Calu3 (cell line): ENCODE measurements around the gene JPT2. TPM values are rescaled to one million over a fixed set of nuclear protein-coding genes. Genes with fewer than 3 reads are reported as not detected.

Source experiments
- BruUV-seq: library from RNA; stranded (reverse); fragments of 400-500 nt; replicated peaks from 2 replicates; lab custom pipeline; 2021; lab: Mats Ljungman, UMichigan
- CTCF ChIA-PET: fragments of 300-600 bp; sonication (Branson Sonifier 250); formaldehyde crosslinking; loops from one replicate; lab custom pipeline; 2022; ENCODE audit warnings: antibody characterized with exemption; lab: Charles Lee
- DNase-seq: peaks from one replicate; pipeline ENCODE4 v3.0.0; 2022
- H3K27ac Mint-ChIP-seq: one replicate; pipeline ENCODE4 v1.8.0; 2022; ENCODE audit warnings: mixed read lengths; ENCODE audit not compliant: unreplicated experiment
- H3K27me3 Mint-ChIP-seq: one replicate; pipeline ENCODE4 v1.8.0; 2022; ENCODE audit warnings: mixed read lengths; ENCODE audit not compliant: unreplicated experiment
- H3K36me3 Mint-ChIP-seq: one replicate; pipeline ENCODE4 v1.8.0; 2022; ENCODE audit warnings: mild to moderate bottlenecking, moderate library complexity, mixed read lengths; ENCODE audit not compliant: insufficient read depth, unreplicated experiment
- H3K4me1 Mint-ChIP-seq: one replicate; pipeline ENCODE4 v1.8.0; 2022; ENCODE audit warnings: mild to moderate bottlenecking, low read depth, mixed read lengths; ENCODE audit not compliant: unreplicated experiment
- H3K4me3 Mint-ChIP-seq: one replicate; pipeline ENCODE4 v1.8.0; 2022; ENCODE audit warnings: mild to moderate bottlenecking, low read depth, moderate library complexity, mixed read lengths; ENCODE audit not compliant: unreplicated experiment
- H3K9me3 Mint-ChIP-seq: one replicate; pipeline ENCODE4 v1.8.0; 2022; ENCODE audit warnings: low read depth, mixed read lengths; ENCODE audit not compliant: unreplicated experiment
- intact Hi-C: fragments of 100-400 bp; cut with micrococcal nuclease; formaldehyde crosslinking; loops from one replicate; pipeline ENCODE4 v1.10.0; 2022; ENCODE audit not compliant: unreplicated experiment
- microRNA-seq: library from miRNA; unstranded; fragments of <30 nt; microRNA quantifications from one replicate; pipeline ENCODE4 v1.2.0, GENCODE V29; 2022
- total RNA-seq: library from RNA; stranded (reverse); gene quantifications from 2 replicates; pipeline ENCODE4 v1.2.3, GENCODE V29; 2022
- TF ChIP-seq, protein P1 (sequence below): fragments of 200-600 bp; IDR thresholded peaks from one replicate; pipeline ENCODE4 v1.8.0; 2022; ENCODE audit warnings: antibody characterized with exemption; ENCODE audit not compliant: unreplicated experiment

Gene JPT2
- total RNA-seq, 1 experiment from 2014 or later: 185 TPM

DNA sequence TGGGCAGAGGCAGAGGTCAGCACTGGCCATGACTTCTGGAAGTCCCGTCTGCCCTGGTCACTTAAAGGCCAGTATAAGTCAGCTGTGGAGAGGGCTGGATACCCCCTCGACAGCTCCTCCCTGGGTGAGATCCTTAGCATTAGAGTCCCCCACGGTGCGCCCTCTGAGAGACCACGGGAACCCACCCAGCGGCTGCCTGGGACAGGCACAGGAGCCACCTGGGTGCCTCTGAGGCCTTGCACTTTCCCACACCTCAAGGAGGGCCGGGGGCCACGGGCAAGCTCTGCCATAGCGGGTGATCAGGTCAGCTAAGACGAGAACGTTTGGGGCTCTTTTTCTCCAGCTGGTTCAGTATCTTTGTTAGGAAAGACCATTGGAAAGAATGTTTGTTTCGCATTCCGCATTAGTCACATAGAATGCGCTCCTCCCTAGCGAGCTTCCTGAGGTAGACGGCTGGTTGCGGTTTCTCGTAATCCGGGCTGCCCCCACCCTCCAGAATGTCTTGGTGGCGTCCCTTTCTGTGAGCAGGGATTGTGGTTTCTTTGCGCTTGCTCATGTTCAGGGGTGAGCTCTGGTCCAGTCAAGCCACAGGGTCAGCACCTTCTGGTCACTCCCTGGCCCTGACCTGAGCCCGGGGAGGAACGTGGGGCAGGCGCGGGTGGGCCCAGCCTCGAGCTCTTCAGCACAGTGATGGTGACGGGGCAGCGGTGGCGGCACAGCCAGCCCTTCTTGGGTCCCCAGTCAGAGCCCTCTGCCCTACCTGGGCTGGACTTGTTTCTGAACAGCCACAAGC, 68.0 kb downstream of the JPT2 start:
- TF ChIP-seq, protein P1, sequence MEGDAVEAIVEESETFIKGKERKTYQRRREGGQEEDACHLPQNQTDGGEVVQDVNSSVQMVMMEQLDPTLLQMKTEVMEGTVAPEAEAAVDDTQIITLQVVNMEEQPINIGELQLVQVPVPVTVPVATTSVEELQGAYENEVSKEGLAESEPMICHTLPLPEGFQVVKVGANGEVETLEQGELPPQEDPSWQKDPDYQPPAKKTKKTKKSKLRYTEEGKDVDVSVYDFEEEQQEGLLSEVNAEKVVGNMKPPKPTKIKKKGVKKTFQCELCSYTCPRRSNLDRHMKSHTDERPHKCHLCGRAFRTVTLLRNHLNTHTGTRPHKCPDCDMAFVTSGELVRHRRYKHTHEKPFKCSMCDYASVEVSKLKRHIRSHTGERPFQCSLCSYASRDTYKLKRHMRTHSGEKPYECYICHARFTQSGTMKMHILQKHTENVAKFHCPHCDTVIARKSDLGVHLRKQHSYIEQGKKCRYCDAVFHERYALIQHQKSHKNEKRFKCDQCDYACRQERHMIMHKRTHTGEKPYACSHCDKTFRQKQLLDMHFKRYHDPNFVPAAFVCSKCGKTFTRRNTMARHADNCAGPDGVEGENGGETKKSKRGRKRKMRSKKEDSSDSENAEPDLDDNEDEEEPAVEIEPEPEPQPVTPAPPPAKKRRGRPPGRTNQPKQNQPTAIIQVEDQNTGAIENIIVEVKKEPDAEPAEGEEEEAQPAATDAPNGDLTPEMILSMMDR: no peak
- Mint-ChIP-seq H3K27me3 (no peaks in the 10 kb centered on the region), H3K9me3 (no peaks in the 10 kb centered on the region), H3K4me3 (no peak overlapping the region), H3K36me3 (peaks cover 47% of the 10 kb centered on the region), H3K27ac (no peak overlapping the region), H3K4me1 (no peaks in the 10 kb centered on the region)
- CTCF ChIA-PET: no interaction called here
- intact Hi-C loops: no loop called here
- no peak for DNase-seq
- BruUV-seq: no TSS peak

DNA sequence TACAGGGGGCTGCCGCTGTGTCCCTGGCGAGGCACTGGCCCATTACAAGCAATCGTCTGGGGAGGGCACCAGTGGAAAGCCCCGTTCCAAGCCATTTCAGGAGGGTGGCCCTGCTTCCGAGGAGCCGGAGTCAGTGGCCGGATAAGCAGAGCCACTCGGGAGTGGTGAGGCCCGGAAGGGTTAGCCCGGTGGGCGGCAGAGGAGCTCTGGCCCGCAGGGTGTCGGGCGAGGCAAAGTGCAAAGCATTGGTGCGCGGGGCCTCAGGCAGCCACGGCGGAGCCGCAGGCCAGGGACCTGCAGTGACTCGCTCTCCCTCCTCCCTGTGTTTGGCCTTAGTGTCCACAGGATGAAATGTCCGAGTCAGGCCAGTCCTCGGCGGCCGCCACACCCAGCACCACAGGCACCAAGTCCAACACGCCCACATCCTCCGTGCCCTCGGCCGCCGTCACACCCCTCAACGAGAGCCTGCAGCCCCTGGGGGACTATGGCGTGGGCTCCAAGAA, 68.7 kb downstream of the JPT2 start:
- BruUV-seq: no TSS peak
- TF ChIP-seq, protein P1: no peak
- CTCF ChIA-PET: no interaction called here
- intact Hi-C loops: no loop called here
- Mint-ChIP-seq H3K27me3 (no peaks in the 10 kb centered on the region), H3K4me1 (no peaks in the 10 kb centered on the region), H3K27ac (no peak overlapping the region), H3K9me3 (no peaks in the 10 kb centered on the region), H3K36me3 (peaks cover 50% of the 10 kb centered on the region), H3K4me3 (no peak overlapping the region)
- no peak for DNase-seq

DNA sequence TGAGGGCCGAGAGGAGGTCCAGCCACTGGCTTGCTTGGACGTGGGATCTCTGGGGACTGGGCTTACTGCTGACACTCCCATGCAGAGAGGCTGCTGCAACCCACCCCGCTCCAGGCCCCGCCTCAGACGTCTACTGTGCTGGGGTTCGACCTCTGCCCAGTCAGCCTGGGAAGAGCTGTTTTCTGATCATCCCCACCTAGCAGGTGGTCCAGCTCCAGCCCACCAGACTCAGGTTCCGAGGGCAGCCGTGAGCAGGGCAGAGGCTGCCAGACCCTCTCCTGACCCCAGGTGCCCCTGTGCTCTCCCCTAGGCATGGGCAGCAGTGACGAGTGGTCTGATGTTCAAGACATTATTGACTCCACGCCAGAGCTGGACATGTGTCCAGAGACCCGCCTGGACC, 69.9 kb downstream of the JPT2 start:
- Mint-ChIP-seq H3K27ac (no peak overlapping the region), H3K4me1 (no peaks in the 10 kb centered on the region), H3K27me3 (no peaks in the 10 kb centered on the region), H3K4me3 (no peak overlapping the region), H3K36me3 (peaks cover 53% of the 10 kb centered on the region), H3K9me3 (no peaks in the 10 kb centered on the region)
- no peak for DNase-seq
- intact Hi-C loops: no loop called here
- TF ChIP-seq, protein P1: no peak
- BruUV-seq: no TSS peak
- CTCF ChIA-PET: no interaction called here

DNA sequence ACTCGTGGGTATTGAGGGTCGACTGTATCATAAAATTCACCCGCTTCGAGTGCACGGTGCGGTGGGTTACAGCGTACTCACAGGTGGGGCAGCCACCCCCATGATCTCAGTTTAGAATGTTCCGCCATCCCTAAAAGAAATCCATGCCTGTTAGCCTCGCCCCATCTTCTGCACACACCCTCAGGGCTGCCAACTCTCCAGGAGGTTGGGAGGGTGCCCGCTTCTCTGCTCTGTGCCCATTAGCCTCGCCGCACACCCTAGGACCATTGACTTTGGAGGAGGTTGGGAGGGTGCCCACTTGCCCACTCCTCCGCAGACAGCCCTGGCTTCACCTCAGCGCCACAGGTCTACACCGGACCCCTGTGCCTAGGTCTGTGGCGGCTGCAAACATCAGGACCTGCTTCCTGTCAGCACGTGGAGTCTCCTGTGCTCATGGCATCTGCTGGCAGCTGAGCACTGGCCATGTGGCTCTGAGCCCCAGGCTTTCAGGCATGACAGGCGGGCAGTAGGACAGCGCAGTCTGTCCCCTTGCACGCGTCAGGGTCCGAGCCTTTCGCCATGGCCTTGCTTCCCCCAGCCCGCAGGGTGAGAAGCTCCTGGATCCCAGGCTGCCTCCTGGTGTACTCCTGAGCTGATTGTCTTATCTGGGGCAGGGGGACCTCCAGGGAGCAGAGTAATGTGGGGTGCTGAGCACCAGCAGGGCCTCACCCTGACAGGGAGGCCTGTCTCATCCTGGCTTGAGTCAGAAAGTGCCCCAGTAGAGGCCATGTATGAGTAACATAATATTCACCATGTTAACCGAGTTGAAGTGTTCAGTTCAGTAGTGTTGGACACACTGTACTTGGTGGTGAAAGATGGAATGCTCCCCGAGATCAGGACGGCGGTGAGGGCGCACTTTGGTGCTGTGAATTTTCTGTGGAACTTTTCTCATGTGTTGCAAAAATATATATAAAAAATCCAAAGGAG, 71.4 kb downstream of the JPT2 start:
- Mint-ChIP-seq H3K9me3 (no peaks in the 10 kb centered on the region), H3K4me1 (no peaks in the 10 kb centered on the region), H3K36me3 (peaks cover 43% of the 10 kb centered on the region), H3K27ac (no peak overlapping the region), H3K4me3 (no peak overlapping the region), H3K27me3 (no peaks in the 10 kb centered on the region)
- intact Hi-C loops: no loop called here
- DNase-seq: no peak
- TF ChIP-seq, protein P1: no peak
- BruUV-seq: no TSS peak
- CTCF ChIA-PET: no interaction called here

Small RNA genes lying within 50 kb of the gene (microRNA-seq; reads per million reads assigned to microRNA genes)
- gene MIR3177: 8.8 reads per million, percentile 29 among the genes with 10 or more reads in this experiment

Other genes with a start within 250 kb of the JPT2 start
- gene PERCC1, start 247.2 kb upstream of the JPT2 start, total RNA-seq: not detected in 2 replicates
- 3.2 and 6.1 TPM in 2 replicates for gene CCDC154, start 233.7 kb upstream of the JPT2 start, total RNA-seq
- 117 and 122 TPM in 2 replicates for gene CLCN7, start 203.3 kb upstream of the JPT2 start, total RNA-seq
- gene PTX4, start 189.3 kb upstream of the JPT2 start, total RNA-seq: not detected in 2 replicates
- 84.9 and 85.4 TPM in 2 replicates for gene TELO2, start 184.9 kb upstream of the JPT2 start, total RNA-seq
- not detected in 2 replicates for gene TMEM204, start 144.6 kb upstream of the JPT2 start, total RNA-seq
- 29.2 and 29.8 TPM in 2 replicates for gene IFT140, start 66.2 kb upstream of the JPT2 start, total RNA-seq
- 29.7 and 33.1 TPM in 2 replicates for gene CRAMP1, start 65.9 kb upstream of the JPT2 start, total RNA-seq
- gene MAPK8IP3, start 27.9 kb downstream of the JPT2 start, total RNA-seq: 104 and 110 TPM in 2 replicates
- 64.3 and 73.1 TPM in 2 replicates for gene NME3, start 93.3 kb downstream of the JPT2 start, total RNA-seq
- gene EME2, start 94.5 kb downstream of the JPT2 start, total RNA-seq: 30.8 and 42.2 TPM in 2 replicates
- gene MRPS34, start 94.9 kb downstream of the JPT2 start, total RNA-seq: 128 and 135 TPM in 2 replicates
- 44.3 and 45.2 TPM in 2 replicates for gene SPSB3, start 104.3 kb downstream of the JPT2 start, total RNA-seq
- 91.8 and 98.1 TPM in 2 replicates for gene NUBP2, start 104.7 kb downstream of the JPT2 start, total RNA-seq
- gene IGFALS, start 115.4 kb downstream of the JPT2 start, total RNA-seq: not detected in 2 replicates
- gene HAGH, start 148.5 kb downstream of the JPT2 start, total RNA-seq: 48.0 and 48.2 TPM in 2 replicates
- 33.1 and 43.3 TPM in 2 replicates for gene FAHD1, start 148.9 kb downstream of the JPT2 start, total RNA-seq
- not detected in 2 replicates for gene MEIOB, start 193.9 kb downstream of the JPT2 start, total RNA-seq
- gene HS3ST6, start 240.1 kb downstream of the JPT2 start, total RNA-seq: 0.29 TPM in 1 of 2 replicates, not detected in the other